Heart right ventricle (tissue), 16 donors: Measurements from ENCODE around the gene SYCP2. TPM values are rescaled to one million over a fixed set of nuclear protein-coding genes. Genes with fewer than 3 reads are reported as not detected.

Experiments used
- ATAC-seq, 8 donors: fragments of 200-7000 bp; cut with Tn5 transposase; one replicate each; pipeline ENCODE4 v1.9.1; 2020; ENCODE audit warnings: mild to moderate bottlenecking in 8 of 8, moderate library complexity in 8 of 8, moderate number of reproducible peaks in 1 of 8
- DNase-seq, 2 donors: peaks; one replicate each; pipeline ENCODE4 v3.0.0-alpha.2; 2020
- H3K27ac ChIP-seq, 10 donors: fragments of 200-600 bp; sonication (generic) in 2 of 10; one replicate each; pipeline versions ENCODE4 v1.5.0 to v1.8.0; 2020 to 2022; ENCODE audit warnings: mild to moderate bottlenecking in 3 of 10
- H3K27me3 ChIP-seq, 7 donors: fragments of 200-600 bp; one replicate each; pipeline ENCODE4 v1.8.0; 2021 to 2022; ENCODE audit warnings: mild to moderate bottlenecking in 2 of 7
- H3K36me3 ChIP-seq, 9 donors: fragments of 200-600 bp; sonication (generic) in 1 of 9; one replicate each; pipeline versions ENCODE4 v1.5.0 to v1.8.0; 2020 to 2022; ENCODE audit warnings: mild to moderate bottlenecking in 2 of 9
- H3K4me1 ChIP-seq, 9 donors: fragments of 200-600 bp; sonication (generic) in 1 of 9; one replicate each; pipeline versions ENCODE4 v1.5.0 to v1.8.0; 2020 to 2022; ENCODE audit warnings: mild to moderate bottlenecking in 4 of 9
- H3K4me3 ChIP-seq, 10 donors: fragments of 200-600 bp; sonication (generic) in 2 of 10; one replicate each; pipeline versions ENCODE4 v1.5.0 to v1.8.0; 2020 to 2022; ENCODE audit warnings: mild to moderate bottlenecking in 7 of 10, moderate library complexity in 2 of 10
- H3K9me3 ChIP-seq, 11 donors: fragments of 200-600 bp in 10 of 11; sonication (generic) in 2 of 11; one replicate each; pipeline versions ENCODE4 v1.5.0 to v1.8.0; 2013 to 2022; ENCODE audit warnings: mild to moderate bottlenecking in 2 of 11, control low read depth in 1 of 11, moderate library complexity in 1 of 11
- WGBS, 2 donors: extraction: QIAGEN DNeasy Blood & Tissue Kit; methylation state at CpG; one replicate each; pipeline ENCODE4 v1.1.7; 2013; ENCODE audit warnings: inconsistent platforms in 1 of 2; 5-methylcytosine and 5-hydroxymethylcytosine counted together
- intact Hi-C, 10 donors: fragments of 100-400 bp; cut with DNase I; formaldehyde crosslinking; loops; one replicate each; pipeline versions ENCODE4 v1.11.1 to v1.14.2; 2022
- polyA plus RNA-seq, 2 donors: library from polyadenylated mRNA; stranded (reverse); fragments of 200-250 nt; gene quantifications; one replicate each; pipeline ENCODE4 v1.2.3, GENCODE V29; 2013
- total RNA-seq, 10 donors: library from RNA; stranded (reverse); fragmentation: NEBNext Ultra II Directional in 3 of 10; extraction: Animal tissue kit (Norgen Biotek cat#: 25700) in 3 of 10; gene quantifications; one replicate each; pipeline versions ENCODE4 v1.2.1 to v1.2.4, GENCODE V29; 2021 to 2023
- TF ChIP-seq, protein P1 (sequence below), 9 donors: fragments of 200-600 bp; sonication (generic) in 2 of 9; IDR thresholded peaks; one replicate each; pipeline versions ENCODE4 v1.5.0 to v1.8.0; 2021 to 2022; ENCODE audit warnings: antibody characterized with exemption in 9 of 9, mild to moderate bottlenecking in 5 of 9, moderate library complexity in 1 of 9
- donor health status: Arrhythmogenic right ventricular cardiomyopathy.
- donor health status: ischemic (EF 13 %, LVEDD 7.1; RV severe dilation, severe dysfunction).
- donor health status: healthy with polysubstance abuse.
- donor health status: DM: no; HTN: yes; CAD: no.
- donor health status: DM: no; HTN: no; CAD: no.
- donor health status: ischemic (EF 25% LVEDD 6.9; RV normal size, moderate dysfunction).
- donor health status: ischemic (EF 25% LVEDD 5.7; RV mildly dilated, moderate dysfunction).
- donor health status: healthy.
- donor health status: DM: yes; HTN: yes; CAD: no.
- donor health status: Ischemic cardiomyopathy.
- donor health status: ischemic (EF 35%, LVEDD 5.7; RV mildly dilated, moderate dysfunction).
- donor health status: nonischemic (EF 11% LVEDD 7.7; RV severe dilation, severe dysfunction).
- donor health status: DM: yes; HTN: yes; CAD: no.
- donor health status: PGD.
- donor health status: ischemic (EF 29% LVEDD 5.4; RV normal size, mild dysfunction).
- donor health status: nonischemic (EF 23%, LVEDD 6.1; RV moderate dilation, normal function).

Gene SYCP2
- total and polyA plus RNA-seq, 12 donors, result 0.45 to 7.5 (median 0.93) TPM

DNA sequence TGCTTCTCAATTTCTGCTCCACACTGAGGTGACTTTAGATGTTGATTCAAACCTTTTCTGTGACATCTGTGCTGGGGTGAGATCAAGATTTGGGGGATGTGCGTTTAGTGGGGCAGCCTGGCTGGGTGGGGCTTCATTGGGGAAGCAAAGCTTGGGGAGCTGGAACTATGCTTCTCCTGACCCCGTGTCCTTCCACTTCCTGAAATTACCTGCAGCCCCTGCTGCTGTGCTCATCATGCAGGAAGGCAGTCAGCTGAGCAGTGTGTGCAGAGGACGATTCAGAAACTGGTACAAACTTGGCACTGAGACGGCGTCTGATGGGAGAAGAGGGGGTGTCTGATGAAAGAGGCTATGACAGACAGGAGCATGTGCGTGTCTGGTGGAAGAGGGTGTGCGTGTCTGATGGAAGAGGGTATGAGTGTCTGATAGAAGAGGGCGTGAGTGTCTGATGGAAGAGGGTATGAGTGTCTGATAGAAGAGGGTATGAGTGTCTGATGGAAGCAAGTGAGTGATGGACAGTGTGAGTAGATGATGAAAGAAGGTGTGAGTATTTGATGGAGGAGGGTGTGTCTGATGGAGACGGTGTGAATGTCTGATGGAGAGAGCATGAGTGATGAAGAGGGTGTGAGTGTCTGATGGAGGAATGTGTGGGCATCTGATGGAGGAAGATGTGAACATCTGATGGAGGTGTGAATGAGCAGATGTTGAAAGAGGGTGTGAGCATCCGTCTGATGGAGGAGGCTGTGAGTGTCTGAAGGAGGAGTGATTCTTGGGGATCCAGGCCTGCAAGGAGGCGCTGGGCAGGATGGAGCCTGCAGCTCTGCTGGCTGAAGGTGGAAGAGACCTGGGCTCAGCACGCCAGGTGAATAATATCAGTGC, 103.4 kb downstream of the SYCP2 start:
- Histone ChIP-seq H3K27me3 (peaks cover 0 to 5% (median 0%) of the 10 kb centered on the region in 7 donors), H3K36me3 (no peaks in the 10 kb centered on the region), H3K27ac (no peak overlapping the region), H3K4me3 (no peak overlapping the region), H3K4me1 (peaks cover 0 to 27% (median 18%) of the 10 kb centered on the region in 9 donors), H3K9me3 (no peaks in the 10 kb centered on the region)
- 66 to 77% methylated on average over 12 of the region's 12 CpGs for WGBS, 2 donors
- intact Hi-C loops, result loop anchor here in 2 of 10 donors (10.0 kb wide), 2 partner anchors 45 to 245 kb away; no protein-coding TSS in a partner anchor
- DNase-seq (no peak), ATAC-seq (no peak)
- TF ChIP-seq, protein P1, sequence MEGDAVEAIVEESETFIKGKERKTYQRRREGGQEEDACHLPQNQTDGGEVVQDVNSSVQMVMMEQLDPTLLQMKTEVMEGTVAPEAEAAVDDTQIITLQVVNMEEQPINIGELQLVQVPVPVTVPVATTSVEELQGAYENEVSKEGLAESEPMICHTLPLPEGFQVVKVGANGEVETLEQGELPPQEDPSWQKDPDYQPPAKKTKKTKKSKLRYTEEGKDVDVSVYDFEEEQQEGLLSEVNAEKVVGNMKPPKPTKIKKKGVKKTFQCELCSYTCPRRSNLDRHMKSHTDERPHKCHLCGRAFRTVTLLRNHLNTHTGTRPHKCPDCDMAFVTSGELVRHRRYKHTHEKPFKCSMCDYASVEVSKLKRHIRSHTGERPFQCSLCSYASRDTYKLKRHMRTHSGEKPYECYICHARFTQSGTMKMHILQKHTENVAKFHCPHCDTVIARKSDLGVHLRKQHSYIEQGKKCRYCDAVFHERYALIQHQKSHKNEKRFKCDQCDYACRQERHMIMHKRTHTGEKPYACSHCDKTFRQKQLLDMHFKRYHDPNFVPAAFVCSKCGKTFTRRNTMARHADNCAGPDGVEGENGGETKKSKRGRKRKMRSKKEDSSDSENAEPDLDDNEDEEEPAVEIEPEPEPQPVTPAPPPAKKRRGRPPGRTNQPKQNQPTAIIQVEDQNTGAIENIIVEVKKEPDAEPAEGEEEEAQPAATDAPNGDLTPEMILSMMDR (IDR thresholded peaks at IDR 0.05), result no peak

DNA sequence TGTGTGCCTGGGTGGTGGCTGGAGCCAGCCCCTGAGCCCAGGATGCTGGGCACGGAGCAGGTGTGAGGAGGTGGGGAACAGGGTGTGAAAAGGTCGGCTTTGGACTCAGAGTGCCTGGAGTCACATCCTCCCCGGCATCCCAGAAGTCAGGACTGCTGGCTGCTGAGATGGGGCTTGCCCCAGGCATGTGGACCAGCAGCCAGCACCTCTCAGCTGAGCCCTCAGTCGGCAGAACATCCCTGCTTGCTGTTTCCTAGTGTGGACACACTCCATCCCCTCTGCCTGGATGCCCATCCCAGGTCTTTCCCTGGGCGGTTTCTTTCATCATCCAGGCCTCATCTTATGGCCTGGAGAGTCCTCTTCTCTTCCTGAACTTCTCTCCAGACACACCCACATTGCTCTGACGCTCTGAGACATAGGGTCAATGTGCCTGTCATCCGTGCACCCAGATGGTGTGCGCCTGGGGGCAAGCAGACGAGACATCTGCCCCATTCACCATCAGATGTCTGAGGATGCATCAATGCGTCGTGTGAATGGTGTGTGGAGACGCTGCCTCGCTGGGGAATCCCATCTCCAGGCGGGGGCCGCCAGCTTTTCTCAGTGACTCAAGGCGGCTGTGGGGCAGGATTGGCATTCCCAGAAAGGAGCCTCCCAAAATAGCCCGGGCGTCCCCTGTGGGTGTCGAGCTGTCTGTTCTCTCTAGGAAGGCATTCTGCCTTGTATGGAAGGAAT, 104.2 kb downstream of the SYCP2 start:
- H3K4me1 ChIP-seq, result peaks cover 0 to 26% (median 14%) of the 10 kb centered on the region in 9 donors
- H3K4me3 ChIP-seq, result no peak overlapping the region
- DNase-seq (no peak), ATAC-seq (peak in 1 of 8 donors; percentile 36)
- WGBS, 2 donors, result 58 to 65% methylated on average over 19 of the region's 19 CpGs
- peaks cover 0 to 5% (median 0%) of the 10 kb centered on the region in 7 donors for H3K27me3 ChIP-seq
- TF ChIP-seq, protein P1 (IDR thresholded peaks at IDR 0.05), result no peak
- intact Hi-C loops, result no loop called here
- no peak overlapping the region for H3K27ac ChIP-seq
- H3K9me3 ChIP-seq, result no peaks in the 10 kb centered on the region
- no peaks in the 10 kb centered on the region for H3K36me3 ChIP-seq

DNA sequence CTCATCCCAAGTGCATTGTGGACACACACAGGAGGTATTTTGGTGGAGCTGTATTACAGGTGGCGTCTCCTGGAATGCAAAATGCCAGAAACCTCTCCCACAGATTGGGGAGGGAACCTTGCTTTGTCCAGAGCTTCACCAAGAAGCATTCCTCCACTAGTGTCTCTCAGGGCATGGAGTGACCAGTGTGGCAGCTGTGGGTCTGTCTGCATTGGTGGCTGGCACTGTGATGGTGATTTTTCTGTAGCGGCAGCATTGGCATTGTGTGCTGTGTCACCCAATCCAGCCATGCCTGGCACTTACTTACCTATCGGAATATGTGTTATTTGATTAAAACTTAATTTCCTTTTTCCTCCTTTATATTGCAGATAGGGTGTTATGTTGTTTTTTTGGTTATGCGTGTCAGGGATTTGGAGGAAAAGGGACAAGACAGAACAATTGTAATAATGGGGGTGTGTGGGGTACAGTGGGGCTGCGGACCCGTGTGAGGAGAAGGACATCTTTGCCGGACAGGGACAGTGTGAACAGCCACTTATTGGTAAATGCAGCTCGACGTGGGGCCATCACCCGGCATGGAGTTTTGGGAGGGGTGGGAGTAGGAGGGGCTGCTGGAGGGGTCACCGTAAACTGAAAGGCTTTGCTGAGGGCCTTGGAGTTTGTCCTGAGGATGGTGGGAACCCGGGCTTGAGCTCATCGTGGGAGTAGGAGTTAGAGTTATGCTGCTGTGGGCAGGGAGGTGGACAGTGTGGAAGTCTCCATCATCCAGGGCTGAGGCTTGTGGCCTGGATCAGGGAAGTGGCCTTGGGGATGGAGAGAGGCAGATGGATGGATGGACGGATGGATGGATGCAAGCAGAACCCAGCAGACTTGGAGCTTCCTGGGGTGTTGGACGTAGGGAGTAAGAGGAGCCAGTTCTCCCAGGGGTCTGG, 105.0 kb downstream of the SYCP2 start:
- intact Hi-C loops, result no loop called here
- Histone ChIP-seq H3K9me3 (no peaks in the 10 kb centered on the region), H3K36me3 (no peaks in the 10 kb centered on the region), H3K27me3 (peaks cover 0 to 5% (median 0%) of the 10 kb centered on the region in 7 donors), H3K4me1 (peaks cover 2 to 33% (median 18%) of the 10 kb centered on the region in 9 donors), H3K27ac (no peak overlapping the region), H3K4me3 (no peak overlapping the region)
- ATAC-seq (no peak), DNase-seq (no peak)
- TF ChIP-seq, protein P1 (IDR thresholded peaks at IDR 0.05), result no peak
- WGBS, 2 donors, result 87 to 93% methylated on average over 15 of the region's 15 CpGs
